HG02885 (cell line): Measurements from ENCODE around the gene NSL1.
"Not testable (repeated sequence)": the region's sequence is repeated elsewhere in the genome, so short reads cannot be mapped to it uniquely, and the experiment has no call there.

Experiments used
- ATAC-seq: cut with Tn5 transposase; IDR thresholded peaks from one replicate; pipeline ENCODE4 v1.9.1; 2021; ENCODE audit warnings: mild to moderate bottlenecking; ENCODE audit not compliant: unreplicated experiment, poor library complexity

The NSL1 gene

DNA sequence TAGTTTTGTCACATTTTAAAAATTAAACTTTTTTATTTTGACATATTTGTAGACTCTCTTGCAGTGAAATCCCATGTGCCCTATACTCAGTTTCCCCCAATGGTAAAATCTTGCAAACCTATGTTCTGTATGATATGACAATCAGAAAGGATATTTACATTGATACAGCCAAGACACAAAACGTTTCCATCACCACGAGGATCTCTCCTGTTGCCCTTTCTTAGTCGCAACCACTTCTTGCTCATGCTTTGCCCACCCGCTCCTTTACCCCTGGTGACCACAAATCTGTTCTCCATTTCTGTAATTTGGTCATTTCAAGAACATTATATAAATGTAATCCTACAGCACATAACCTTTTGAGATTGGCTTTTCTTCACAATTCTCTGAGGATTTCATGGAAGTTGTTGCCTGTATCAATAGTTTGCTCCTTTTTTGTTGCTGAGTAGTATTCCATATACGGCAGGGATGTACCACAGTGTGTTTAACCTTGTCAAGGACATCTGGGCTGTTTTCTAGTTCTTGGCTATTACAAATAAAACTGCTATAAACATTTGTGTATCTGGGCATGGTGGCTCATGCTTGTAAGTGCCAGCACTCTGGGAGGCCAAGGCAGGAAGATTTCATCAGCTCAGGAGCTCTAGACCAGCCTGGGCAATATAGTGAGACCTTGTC is 78.0 kb downstream of the NSL1 start:
- no peak for ATAC-seq

DNA sequence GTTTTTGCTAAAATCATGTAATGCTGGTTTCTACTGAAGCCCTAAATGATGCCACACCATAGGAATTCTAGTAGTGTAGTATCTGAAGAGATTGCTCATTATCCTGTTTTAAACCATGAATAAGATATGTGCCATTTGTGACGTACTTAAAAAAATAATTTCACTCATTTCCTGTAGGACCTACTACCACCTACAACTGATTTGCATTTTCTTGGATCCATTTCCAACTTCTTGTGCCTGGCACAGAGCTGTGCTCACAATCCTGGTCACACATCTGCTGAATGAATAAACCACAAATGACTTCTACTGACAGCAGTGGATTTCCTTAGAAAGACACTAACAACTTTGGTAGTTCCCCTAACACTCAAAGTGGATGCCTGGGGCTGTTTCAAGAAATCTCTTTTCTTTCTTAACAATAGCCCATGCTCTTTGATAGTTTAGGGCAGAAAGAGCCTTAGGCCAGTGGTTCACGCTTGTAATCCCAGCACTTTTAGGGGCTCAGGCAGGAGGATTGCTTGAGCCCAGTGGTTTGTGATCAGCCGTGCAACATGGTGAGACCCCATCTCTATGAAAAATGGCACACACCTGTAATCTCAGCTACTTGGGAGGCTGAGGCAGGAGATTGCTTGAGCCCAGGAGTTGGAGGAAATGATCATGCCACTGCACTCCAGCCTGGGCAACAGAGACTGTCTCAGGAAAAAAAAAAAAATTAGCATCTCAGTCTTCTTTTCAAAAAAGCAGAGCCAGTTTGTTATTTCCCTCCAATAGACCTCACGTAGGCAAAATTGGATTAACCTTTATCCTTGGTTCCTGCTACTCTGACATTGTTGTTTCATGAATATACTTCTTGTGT is 78.9 kb downstream of the NSL1 start:
- ATAC-seq: no peak

DNA sequence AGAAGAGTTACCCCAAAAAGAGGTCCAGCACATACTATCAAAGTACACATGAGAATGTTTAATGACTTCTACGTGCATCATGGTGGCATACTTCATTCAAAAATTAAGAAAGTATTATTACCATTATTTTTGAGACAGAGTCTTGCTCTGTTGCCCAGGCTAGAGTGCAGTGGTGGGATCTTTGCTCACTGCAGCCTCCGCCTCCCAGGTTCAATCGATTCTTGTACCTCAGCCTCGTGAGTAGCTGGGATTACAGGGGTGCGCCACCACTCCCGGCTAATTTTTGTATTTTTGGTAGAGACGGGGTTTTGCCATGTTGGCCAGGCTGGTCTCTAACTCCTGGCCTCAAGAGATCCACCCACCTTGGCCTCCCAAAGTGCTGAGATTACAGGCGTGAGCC is 79.6 kb downstream of the NSL1 start:
- not testable (repeated sequence) for ATAC-seq

DNA sequence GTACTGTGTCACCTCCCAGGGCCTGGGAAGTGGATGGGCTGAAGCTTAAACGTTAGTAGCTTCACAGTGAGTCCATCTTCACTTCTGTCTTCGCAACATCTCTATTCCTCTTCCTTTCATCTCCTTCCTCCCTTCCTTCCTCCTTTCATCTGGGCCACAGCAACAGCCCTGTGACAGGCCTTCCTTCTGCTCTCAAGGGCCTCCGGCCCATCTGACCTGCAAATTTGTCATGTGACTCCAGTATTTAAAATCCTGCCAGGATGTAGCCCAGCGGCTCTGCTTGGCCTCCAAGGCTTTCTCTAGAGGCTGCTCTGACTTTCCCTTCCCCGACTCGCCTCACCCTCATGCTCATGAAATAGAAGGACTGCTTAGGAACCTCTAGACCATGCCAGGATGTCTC is 81.0 kb downstream of the NSL1 start:
- ATAC-seq: no peak

DNA sequence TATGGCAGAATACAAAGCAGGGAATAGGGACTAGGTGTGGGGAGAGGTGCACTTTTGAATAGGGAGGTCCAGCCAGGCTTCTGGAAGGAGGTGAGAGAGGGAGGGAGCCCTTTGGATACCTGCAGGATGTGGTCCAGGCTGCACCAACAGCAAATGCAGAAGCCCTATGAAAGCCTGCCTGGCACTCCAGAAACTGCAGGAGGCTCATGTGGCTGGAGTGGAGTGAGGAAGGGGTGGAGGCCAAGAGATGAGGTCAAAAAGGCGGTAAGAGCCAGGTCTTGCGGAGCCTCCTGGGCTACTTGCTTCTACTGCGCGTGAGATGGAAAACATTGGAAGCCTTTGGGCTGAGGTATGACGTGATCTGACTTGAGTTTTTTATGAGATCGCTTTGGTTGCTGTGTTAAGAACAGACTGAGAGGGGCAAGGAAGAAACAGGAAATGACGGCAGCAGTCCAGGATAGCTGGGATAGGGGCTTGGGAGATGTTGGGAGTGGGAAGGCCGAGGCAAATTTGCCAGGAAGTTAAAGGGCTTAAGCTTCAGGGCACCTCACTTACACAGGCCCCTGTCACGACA is 87.5 kb downstream of the NSL1 start:
- no peak for ATAC-seq

DNA sequence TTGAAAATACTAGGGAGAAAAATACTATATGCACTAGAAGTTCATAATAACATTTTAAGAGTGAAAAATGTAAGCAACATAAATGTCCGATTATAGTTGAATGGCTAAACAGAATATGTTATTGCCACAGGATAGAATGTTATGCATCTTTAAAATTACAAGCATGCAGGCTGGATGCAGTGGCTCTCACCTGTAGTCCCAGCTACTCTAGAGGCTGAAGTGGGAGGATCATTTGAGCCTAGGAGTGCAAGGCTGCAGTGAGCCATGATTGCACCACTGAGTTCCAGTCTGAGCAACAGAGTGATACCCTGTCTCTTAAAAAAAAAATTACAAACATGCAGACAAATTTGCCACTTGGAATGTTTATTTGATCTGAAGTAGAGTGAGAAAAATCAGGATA is 88.9 kb downstream of the NSL1 start:
- ATAC-seq: no peak

DNA sequence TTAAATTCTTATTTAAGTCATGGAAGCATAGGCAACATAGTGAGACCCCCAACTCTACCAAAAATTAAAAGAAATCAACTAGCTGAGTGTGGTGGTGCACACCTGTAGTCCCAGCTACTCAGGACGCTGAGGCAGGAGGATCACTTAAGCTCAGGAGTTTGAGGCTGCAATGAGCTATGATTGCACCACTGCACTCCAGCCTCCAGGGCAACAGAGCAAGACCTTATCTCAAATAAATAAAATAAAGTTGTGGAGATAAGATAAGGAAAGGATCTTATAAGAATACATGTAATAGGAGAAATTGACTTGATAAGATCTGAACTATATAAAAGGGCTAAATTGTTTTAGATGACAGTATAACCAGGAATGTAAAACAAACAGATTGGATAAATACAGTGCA is 89.7 kb downstream of the NSL1 start:
- ATAC-seq: no peak

DNA sequence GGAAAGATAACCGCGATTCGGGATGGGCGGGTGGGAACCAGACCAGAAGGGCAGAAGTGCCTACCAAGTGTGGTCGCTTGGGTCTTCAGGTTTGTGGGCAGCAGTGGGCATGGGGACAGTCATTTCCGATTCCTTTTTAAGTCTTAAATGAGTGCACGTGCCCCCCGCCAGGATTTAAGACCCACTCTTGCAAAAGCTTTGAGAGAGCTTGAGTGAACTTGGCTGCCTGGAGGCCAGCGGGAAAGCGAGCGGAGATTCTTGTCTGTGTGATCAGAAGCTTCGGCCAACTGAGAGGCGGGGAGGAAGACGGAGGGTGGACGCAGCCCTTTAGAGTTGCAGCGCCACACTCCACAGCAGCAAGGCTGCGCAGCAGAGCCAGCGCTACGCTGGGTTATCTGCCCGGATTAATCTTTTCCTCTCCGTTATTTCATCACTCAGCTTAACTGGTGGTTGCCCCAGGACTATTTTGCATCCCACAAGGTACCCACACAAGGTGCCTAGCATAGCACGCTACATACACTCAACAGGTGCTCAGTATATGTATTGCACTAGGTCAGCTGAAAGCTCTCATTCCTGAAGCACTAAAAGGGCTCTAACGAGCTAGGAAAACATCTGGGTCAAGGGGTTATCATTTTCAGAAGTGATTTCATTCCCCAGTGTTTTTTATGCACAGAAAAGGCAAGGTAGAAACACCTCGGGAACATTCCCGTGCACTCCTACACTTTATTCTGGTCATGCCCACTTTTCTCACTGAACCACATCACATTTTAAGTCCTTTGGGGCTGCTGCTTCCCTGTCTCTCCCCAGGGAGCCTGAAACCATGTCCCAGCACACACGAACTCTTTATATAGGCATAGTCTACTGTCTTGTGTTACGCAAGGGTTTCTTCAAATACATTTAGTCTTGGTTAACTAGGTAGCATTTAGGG is 90.4 kb downstream of the NSL1 start:
- no peak for ATAC-seq

DNA sequence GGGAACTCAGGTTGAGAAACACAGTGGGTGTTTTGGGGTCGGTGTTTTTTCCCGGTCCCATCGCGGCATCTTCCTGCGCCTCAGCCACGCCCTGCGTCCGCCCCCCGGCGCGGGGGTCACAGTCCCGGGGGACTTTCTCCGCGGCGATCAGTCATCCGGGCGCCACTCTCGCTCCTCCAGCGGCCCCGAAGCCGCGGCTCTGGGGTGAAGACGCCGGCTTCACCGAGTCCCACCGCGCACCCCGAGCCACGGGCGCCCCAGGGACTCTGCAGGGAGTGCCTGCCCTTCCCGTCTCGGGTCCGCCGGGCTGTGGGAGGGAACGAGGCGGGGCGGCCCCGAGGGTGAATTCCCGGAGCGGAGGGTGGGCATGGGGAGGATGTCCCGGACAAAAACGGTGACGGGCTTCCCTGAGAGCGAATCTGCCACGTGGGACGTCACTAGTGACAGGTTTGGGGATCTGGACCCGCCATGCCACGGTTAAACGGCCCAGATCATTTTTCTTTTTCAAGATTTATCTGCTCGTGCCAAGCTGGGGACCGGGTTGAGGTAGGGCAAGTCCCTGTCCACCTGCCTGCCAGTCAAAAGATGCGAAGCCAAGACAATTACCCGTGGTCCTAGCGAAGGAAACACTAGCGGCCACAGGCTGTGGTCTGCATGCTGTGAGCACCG is 91.2 kb downstream of the NSL1 start:
- peak; percentile 37 for ATAC-seq

DNA sequence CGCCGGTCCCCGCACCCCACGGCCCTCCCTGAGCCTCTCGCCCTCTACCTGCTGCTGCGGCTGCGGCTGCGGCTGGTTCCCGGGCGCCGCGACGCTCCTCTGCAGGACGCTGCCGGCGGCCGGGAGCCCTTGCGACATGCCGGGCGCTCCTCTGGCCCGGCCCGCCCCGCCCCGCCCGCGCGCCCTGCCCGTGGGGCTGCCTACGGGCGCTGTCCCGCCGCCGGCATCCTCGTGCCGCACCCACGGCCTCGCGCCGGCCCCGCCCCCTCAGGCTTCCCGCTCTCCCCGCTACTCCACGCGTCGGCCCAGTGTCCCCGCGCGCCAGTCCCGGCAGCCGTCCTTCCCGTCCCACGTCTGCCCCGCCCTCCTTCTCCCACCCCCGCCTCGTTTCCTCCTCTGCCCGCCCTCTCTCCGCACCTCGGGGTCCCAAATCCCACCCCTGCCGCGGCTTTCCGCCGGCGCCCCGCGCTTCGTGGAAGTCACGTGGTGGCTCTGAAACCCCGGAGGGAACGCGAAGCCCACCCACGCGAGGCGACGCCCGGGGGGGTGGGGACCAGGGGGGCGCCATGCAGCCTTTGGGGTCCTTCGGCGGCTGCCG is 91.9 kb downstream of the NSL1 start, which contains the start of gene BATF3:
Gene BATF3 (minus strand): TSS at position 216 of the 598 bp plus-strand sequence. CDS start 78 bp downstream, at position 138.
- peak; percentile 26 for ATAC-seq

DNA sequence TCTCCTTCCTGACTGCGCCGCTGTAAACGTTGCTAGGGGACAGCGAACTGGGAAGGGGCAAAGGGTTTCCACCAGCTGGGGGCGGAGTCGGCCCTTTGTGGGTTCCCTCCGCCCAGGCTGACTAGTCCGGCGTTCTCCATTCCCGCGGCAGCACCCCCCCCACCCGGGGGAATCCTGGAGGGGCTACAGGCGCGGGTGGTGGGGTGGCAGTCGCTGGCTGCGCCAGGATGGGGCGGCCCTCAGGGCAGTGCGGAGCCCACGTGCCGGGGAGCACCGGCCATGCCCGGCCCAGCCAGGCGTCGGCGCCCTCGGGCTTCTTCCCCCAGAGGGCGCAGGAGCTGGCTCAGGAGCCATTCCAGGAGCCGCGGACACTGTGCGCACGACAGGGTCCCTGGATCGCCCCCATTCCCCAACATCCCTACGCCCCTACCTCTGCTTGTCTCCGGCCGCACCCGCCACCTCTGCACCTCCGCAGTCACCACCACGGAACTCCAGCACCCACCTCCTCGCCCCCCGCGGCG is 92.4 kb downstream of the NSL1 start:
- ATAC-seq: peak; percentile 60

DNA sequence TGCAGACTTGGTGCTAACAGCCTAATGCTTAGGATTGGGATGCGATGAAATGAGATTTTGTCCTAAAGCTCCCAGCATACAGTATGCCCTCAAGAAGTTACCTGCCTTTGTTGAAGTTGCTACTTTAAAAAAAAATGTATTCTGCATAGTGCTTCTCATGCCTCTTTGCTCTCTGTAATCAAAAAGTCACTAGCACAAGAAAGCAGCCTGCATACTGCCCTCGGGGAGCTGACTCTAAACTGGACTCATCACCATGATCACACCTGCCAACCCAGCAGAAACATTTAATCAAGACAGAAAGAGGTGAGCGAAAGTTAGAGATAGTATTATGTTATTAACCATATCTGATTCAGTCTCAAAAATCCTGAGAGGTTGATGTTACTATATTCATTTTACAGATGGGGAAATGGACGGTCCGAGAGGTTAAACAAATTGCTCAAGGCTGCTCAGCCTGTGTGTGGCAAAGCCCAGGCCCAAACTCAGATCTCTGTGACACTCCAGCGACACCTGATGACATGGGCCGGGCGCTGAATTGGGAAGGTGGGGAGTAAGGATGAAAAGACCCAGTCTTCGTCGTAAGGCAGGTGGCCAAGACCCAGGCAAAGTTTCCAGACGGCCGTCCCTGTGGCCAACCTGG is 93.0 kb downstream of the NSL1 start:
- peak; percentile 16 for ATAC-seq

DNA sequence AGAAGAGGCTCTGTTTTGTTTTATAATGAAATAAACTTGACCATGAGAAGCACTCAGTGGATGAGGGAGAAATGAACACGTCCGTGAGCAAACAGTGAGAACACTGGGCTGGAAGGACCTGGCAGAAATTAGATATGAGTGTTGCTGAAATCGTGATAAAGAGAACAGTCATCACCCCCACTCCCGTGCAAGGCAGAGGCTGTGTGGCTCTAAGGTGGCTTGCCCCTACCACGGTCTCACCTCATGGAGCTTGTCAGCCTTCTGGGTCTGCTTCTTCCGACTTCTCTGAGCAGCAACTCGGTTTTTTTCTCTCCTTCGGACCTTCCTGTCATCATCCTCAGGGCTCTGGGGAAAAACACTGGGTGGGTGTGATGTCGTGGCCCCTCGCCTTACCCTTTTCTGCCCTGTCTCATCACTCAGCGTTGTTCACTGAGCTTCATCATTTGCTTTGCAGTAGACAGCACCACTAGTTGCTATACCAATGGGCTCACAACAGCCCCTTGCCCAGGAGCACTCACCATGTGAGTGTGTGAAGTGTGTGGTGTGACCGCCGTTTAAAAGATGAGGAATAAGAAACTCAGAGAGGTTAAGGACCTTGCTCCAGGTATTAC is 94.8 kb downstream of the NSL1 start:
- no peak for ATAC-seq

DNA sequence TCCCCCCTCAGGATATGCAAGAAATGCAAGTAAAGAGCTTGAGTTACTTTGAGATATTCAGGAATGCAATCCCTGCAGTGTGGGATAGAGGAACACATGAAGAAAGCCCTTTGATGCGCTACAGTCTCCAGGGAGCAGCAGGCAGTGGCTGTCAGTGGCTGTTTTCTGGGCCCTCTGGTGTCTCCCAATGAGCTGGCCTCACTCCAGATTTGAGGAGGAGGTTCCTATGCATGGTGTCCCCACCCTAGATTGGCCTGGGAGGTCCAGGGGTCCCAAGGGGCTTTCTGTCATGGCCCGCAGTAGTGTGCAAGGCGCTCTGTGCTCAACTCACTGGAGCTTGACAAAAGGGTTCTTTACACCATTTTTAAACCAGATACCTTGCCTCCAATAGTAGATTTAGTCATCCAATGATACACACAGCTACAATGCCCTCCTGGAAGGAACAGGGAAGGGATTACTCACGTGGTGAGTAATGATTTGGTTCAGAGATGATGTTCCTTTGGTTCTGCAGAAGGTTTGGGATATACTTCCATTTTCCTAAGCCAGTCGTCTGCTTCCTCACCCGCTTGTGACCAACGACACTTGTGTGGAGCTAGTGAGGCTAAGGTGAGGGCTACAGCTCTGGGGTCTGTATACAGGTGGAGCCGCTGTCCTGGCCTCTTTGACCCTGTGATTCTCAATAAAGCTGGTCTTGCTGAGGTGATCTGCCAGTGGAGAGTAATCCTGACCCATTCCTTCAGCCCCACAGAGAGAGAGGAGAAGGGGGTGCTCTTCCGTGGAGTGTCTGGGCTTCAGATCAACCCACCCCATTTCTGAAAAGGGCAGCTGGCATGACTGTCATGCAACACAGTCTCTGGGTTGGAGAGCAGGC is 98.6 kb downstream of the NSL1 start:
- ATAC-seq: no peak

DNA sequence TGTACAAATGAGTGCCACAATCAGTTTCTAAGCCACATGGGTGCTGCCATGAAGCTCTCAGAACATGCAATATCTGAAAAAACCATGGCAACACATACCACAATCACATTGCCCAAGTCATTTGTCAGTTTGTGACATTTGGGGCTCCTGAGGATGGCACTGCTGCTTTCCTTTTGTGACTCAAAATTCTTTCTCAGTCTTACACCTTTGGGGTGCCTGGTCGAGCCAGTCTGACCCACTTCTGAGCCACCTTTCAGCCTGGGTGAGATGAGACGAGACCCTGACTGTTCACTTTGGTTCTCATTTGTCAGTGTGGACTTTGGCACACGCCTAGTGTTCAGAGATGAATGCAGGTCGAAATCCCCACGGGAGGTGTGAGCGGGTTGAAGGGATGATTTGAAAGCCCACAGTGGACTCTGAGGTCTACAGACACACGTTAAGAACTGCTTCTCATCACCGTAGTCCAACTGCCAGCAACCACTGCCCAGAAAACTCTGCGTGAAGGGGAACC is 100.0 kb downstream of the NSL1 start:
- ATAC-seq: no peak

DNA sequence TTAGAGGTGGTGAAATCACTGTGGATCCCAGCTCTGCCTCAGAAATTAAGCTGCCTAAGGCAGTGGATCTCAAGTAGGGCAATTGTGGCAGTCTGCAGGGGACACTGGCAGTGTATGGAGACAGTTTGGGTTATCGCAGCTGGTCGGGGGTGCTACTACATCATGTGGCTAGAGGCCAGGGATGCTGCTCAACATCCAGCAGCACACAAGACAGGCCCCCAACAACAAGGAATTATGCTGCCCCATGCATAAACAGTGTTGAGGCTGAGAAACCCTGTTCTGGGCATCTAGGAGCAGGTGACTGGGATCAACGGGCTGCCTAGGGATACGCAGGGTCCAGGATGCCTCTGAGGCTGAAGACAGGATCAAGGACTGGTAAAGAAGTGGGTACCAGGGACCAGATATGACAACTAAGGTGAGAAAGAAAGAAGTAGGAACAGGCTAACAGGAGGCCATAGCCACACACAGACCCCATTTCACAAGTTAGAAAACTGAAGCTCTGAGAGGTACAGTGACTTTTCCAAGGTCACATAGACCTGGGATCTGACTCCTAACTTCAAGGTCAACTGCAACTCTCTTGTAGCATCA is 100.7 kb downstream of the NSL1 start:
- no peak for ATAC-seq
